K562 (cell line): ENCODE results near the gene NME7. TPM values are rescaled to one million over a fixed set of nuclear protein-coding genes. Genes with fewer than 3 reads are reported as not detected.

Experiments used
- ATAC-seq: fragments of 200-7000 bp; cut with Tn5 transposase; 3 replicates; pipeline ENCODE4 v1.9.1; 2020; ENCODE audit warnings: moderate library complexity
- BruUV-seq: library from RNA; stranded (reverse); fragments of 400-500 nt; replicated peaks from 2 replicates; lab custom pipeline; 2021; lab: Mats Ljungman, UMichigan
- CTCF ChIA-PET: fragments of 300-600 bp; formaldehyde crosslinking; extraction: SDS; loops from one replicate; lab custom pipeline; 2021; ENCODE audit warnings: low intra/inter-chr PET ratio; lab: Yijun Ruan, JAX
- POLR2A ChIA-PET: fragments of 300-600, 350-650 bp; sonication (Branson Sonifier 250); formaldehyde crosslinking; extraction: SDS; loops from one replicate; lab custom pipeline; 2021; ENCODE audit warnings: antibody characterized with exemption, inconsistent platforms; lab: Yijun Ruan, JAX
- DNase-seq, 4 experiments: peaks; one replicate each; pipeline versions ENCODE4 v3.0.0 to v3.0.0-alpha.2; 2011 to 2018; ENCODE audit warnings: low spot score in 3 of 4, mixed read lengths in 3 of 4; ENCODE audit errors: extremely low read depth in 1 of 4
- FAIRE-seq: peaks from 2 replicates; lab custom pipeline; 2011; peaks lifted over from hg19 to GRCh38; lab: Jason Lieb, UNC
- H2AFZ ChIP-seq: 2 replicates; pipeline ENCODE4 v1.6.0; 2011; ENCODE audit warnings: low read depth, low read length, control low read depth, inconsistent platforms
- H3K27ac ChIP-seq: fragments of 200-600 bp; 3 replicates; pipeline ENCODE4 v1.8.0; 2011; ENCODE audit warnings: low read depth, mild to moderate bottlenecking, control low read depth, inconsistent platforms, low read length, moderate library complexity, mixed read lengths; ENCODE audit errors: extremely low read depth
- H3K27me3 ChIP-seq, 2 experiments: fragments of 300-600 bp in 1 of 2; 2 replicates in 1 of 2; 3 replicates in 1 of 2; pipeline versions ENCODE4 v1.6.0 to v1.8.0; 2011; ENCODE audit warnings: inconsistent platforms in 2 of 2, low read length in 2 of 2, mild to moderate bottlenecking in 1 of 2, mixed read lengths in 1 of 2, moderate library complexity in 1 of 2; ENCODE audit not compliant: control insufficient read depth in 2 of 2, insufficient read depth in 2 of 2
- H3K36me3 ChIP-seq: fragments of 300-600 bp; 3 replicates; pipeline ENCODE4 v1.8.0; 2011; ENCODE audit warnings: mild to moderate bottlenecking, low read length, inconsistent platforms; ENCODE audit not compliant: control insufficient read depth, insufficient read depth
- H3K4me1 ChIP-seq, 2 experiments: fragments of 200-600 bp in 1 of 2; replicated peaks in 1 of 2; 2 replicates in 1 of 2; 3 replicates in 1 of 2; pipeline versions ENCODE4 v1.5.1 to v1.8.0; 2011; ENCODE audit warnings: inconsistent platforms in 2 of 2, low read length in 2 of 2, mild to moderate bottlenecking in 1 of 2, mixed read lengths in 1 of 2, moderate library complexity in 1 of 2; ENCODE audit not compliant: control insufficient read depth in 2 of 2, insufficient read depth in 2 of 2
- H3K4me2 ChIP-seq: 2 replicates; pipeline ENCODE4 v1.6.1; 2011; ENCODE audit warnings: low read length, control low read depth, inconsistent platforms, mixed read lengths; ENCODE audit not compliant: insufficient read depth
- H3K4me3 ChIP-seq: fragments of 200-600 bp; sonication (generic), shearing (Covaris generic); 2 replicates; pipeline ENCODE4 v1.5.1; 2016; ENCODE audit warnings: control low read depth, inconsistent platforms
- H3K79me2 ChIP-seq: fragments of 200-600 bp; 3 replicates; pipeline ENCODE4 v1.8.0; 2011; ENCODE audit warnings: low read length, inconsistent platforms; ENCODE audit not compliant: control insufficient read depth, insufficient read depth
- H3K9ac ChIP-seq, 2 experiments: 2 replicates each; pipeline versions ENCODE4 v1.6.0 to v1.6.1; 2011; ENCODE audit warnings: low read depth in 2 of 2, low read length in 2 of 2, control low read depth in 1 of 2, inconsistent platforms in 1 of 2, mild to moderate bottlenecking in 1 of 2, mixed read lengths in 1 of 2; ENCODE audit not compliant: insufficient read depth in 1 of 2
- H3K9me1 ChIP-seq: one replicate; pipeline ENCODE4 v1.6.0; 2011; ENCODE audit warnings: inconsistent platforms, mild to moderate bottlenecking, low read length, moderate library complexity; ENCODE audit not compliant: control insufficient read depth, insufficient read depth
- H3K9me3 ChIP-seq: replicated peaks from 2 replicates; pipeline ENCODE4 v1.5.1; 2011; ENCODE audit warnings: low read depth, low read length, inconsistent platforms; ENCODE audit not compliant: control insufficient read depth, insufficient read depth
- H4K20me1 ChIP-seq: replicated peaks from 2 replicates; pipeline ENCODE4 v1.6.1; 2011; ENCODE audit warnings: low read length, inconsistent platforms, mixed read lengths; ENCODE audit not compliant: control insufficient read depth, insufficient read depth
- BRCA1 ChIP-seq, 2 experiments: fragments of 450-650 bp in 1 of 2; sonication (generic) in 1 of 2; formaldehyde crosslinking in 1 of 2; IDR thresholded peaks; 2 replicates each; pipeline versions ENCODE4 v1.5.0 to v1.6.1; 2017 to 2020; ENCODE audit warnings: mild to moderate bottlenecking in 1 of 2, missing genetic modification reagents in 1 of 2
- GABPB1 ChIP-seq: sonication (generic); formaldehyde crosslinking; IDR thresholded peaks from 2 replicates; pipeline ENCODE4 v1.8.0; 2022; ENCODE audit warnings: mild to moderate bottlenecking, missing genetic modification reagents
- TRIM28 ChIP-seq: fragments of 450-650 bp; IDR thresholded peaks from 2 replicates; pipeline ENCODE4 v1.6.1; 2017
- YY1 ChIP-seq, 3 experiments: IDR thresholded peaks; 2 replicates each; pipeline ENCODE4 v1.6.1; 2011; ENCODE audit warnings: low read length in 2 of 3, mild to moderate bottlenecking in 2 of 3, moderate library complexity in 2 of 3, borderline replicate concordance in 1 of 3, control low read depth in 1 of 3, low read depth in 1 of 3; ENCODE audit not compliant: insufficient read depth in 3 of 3, insufficient replicate concordance in 2 of 3, control insufficient read depth in 1 of 3, insufficient read length in 1 of 3; ENCODE audit errors: extremely low read depth in 1 of 3
- ZBTB17 ChIP-seq: fragments of 450-650 bp; formaldehyde crosslinking; IDR thresholded peaks from 2 replicates; pipeline ENCODE4 v1.4.0; 2020; ENCODE audit warnings: mild to moderate bottlenecking
- ZNF12 ChIP-seq: sonication (generic); formaldehyde crosslinking; IDR thresholded peaks from 2 replicates; pipeline ENCODE4 v1.4.0; 2020; ENCODE audit warnings: mild to moderate bottlenecking, missing genetic modification reagents
- WGBS: fragments of 100-300 bp; shearing (Covaris generic); methylation state at CpG from one replicate; pipeline ENCODE4 v1.1.6; 2016; ENCODE audit warnings: low coverage, mixed read lengths; ENCODE audit not compliant: insufficient coverage; ENCODE audit errors: missing lambda C conversion rate; 5-methylcytosine and 5-hydroxymethylcytosine counted together
- in situ Hi-C: fragments of 300-500 bp; cut with MboI; formaldehyde crosslinking; loops from 4 replicates; pipeline ENCODE4 v1.15.0; 2018; ENCODE audit warnings: inconsistent platforms, mixed read lengths
- intact Hi-C: fragments of 100-400 bp; cut with micrococcal nuclease; formaldehyde crosslinking; loops from 2 replicates; pipeline ENCODE4 v1.14.2; 2022
- polyA plus RNA-seq, 8 experiments: library from polyadenylated mRNA; depleted of rRNA in 4 of 8; stranded (reverse) in 5 of 8; unstranded in 3 of 8; fragments of >200 nt; fragmentation: Nextera tagmentation in 2 of 8; fragmentation: Illumina TruSeq in 1 of 8; extraction: Ambion mirVana in 2 of 8; extraction: Trizol in 1 of 8; gene quantifications; 2 replicates each; pipeline versions ENCODE4 v1.2.1 to v1.2.3, GENCODE V29; 2011 to 2014; ENCODE audit warnings: inconsistent platforms in 1 of 8, missing spikeins in 1 of 8
- total RNA-seq, 7 experiments: library from RNA; depleted of rRNA in 6 of 7; stranded (reverse); fragments of >200 nt in 6 of 7; fragmentation: Illumina TruSeq in 2 of 7; extraction: Trizol in 2 of 7; gene quantifications; 2 replicates each; pipeline versions ENCODE4 v1.2.1 to v1.2.3, GENCODE V29; 2011 to 2021; ENCODE audit warnings: low replicate concordance in 1 of 7
- TF ChIP-seq, protein P1 (sequence below): fragments of 250-450 bp; sonication (Bioruptor Pico); IDR thresholded peaks from 2 replicates; pipeline ENCODE4 v1.4.0; 2020; ENCODE audit warnings: mild to moderate bottlenecking
- TF ChIP-seq, protein P2 (sequence below): fragments of 150-350 bp; IDR thresholded peaks from 2 replicates; pipeline ENCODE4 v1.6.1; 2014; ENCODE audit warnings: low read depth, mild to moderate bottlenecking, low read length, borderline replicate concordance

The NME7 gene
- total and polyA plus RNA-seq, 9 of the 15 experiments (the other 6 are each of a cell fraction or from before 2014, with no cell fraction given), result 7.9 to 43.2 (median 23.9) TPM

DNA sequence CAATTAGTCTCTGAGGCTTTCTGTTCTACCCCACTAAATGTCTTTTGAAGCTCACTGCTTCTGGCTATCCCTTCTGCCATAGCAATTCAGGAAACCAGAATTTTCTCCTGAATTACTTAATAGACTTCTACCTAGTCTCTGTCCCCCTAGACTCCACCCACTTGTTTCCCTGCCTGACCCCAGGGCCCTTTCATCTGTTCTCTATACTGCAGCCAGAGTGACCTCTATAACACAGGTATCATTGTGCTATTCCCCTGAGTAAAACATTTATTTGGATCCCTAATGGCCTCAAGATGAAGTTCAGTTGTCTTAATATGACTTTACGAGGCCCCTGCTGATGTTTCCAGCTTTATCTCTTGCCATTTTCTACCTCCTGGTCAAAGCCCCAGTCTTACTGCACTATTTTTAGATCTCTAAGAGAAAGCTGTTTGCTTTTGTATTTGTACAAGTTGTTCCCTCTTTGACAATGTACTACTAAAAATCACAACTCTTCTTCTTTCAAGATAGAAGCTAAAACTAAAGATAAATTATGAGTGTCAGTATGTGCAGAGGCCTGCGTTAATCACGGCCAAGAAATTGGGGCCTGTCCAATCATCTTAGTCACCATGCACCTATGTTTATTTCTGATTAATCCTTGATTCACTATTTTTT lies 206.6 kb downstream of the NME7 start:
- peaks cover 0 to 6% of the 10 kb centered on the region in 2 experiments; a peak in 3 of 5 replicates for H3K4me1 ChIP-seq
- POLR2A ChIA-PET, result interaction anchor here (0.6 kb wide), 1 partner anchor 68 kb away, joined by 3 read pairs; no protein-coding TSS in a partner anchor
- CTCF ChIA-PET, result no interaction called here
- no peak overlapping the region for H3K4me3 ChIP-seq
- H3K27me3 ChIP-seq, result no peaks in the 10 kb centered on the region
- no peak for ATAC-seq
- no TSS peak for BruUV-seq
- no peaks in the 10 kb centered on the region for H3K36me3 ChIP-seq
- H4K20me1 ChIP-seq, result no peaks in the 10 kb centered on the region
- FAIRE-seq, result no peak
- no peaks in the 10 kb centered on the region for H3K9me3 ChIP-seq
- intact Hi-C loops (no loop called here), in situ Hi-C loops (no loop called here)
- H2AFZ ChIP-seq, result no peak overlapping the region
- TF ChIP-seq ZBTB17 (CRISPR knock-in tag) (no peak), GABPB1 (CRISPR knock-in tag) (no peak), BRCA1 (IDR thresholded peaks at IDR 0.05) (no peak), BRCA1 (CRISPR knock-in tag; IDR thresholded peaks at IDR 0.05) (no peak), TRIM28 (no peak), ZNF12 (CRISPR knock-in tag) (no peak), YY1 (IDR thresholded peaks at IDR 0.05; ENCODE audit: borderline replicate concordance in 1 of 3, control insufficient read depth in 1 of 3, extremely low read depth in 1 of 3, insufficient read depth in 3 of 3, insufficient read length in 1 of 3, insufficient replicate concordance in 2 of 3, low read depth in 1 of 3, low read length in 2 of 3) (no peak)
- TF ChIP-seq, protein P1, sequence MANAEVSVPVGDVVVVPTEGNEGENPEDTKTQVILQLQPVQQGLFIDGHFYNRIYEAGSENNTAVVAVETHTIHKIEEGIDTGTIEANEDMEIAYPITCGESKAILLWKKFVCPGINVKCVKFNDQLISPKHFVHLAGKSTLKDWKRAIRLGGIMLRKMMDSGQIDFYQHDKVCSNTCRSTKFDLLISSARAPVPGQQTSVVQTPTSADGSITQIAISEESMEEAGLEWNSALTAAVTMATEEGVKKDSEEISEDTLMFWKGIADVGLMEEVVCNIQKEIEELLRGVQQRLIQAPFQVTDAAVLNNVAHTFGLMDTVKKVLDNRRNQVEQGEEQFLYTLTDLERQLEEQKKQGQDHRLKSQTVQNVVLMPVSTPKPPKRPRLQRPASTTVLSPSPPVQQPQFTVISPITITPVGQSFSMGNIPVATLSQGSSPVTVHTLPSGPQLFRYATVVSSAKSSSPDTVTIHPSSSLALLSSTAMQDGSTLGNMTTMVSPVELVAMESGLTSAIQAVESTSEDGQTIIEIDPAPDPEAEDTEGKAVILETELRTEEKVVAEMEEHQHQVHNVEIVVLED (CRISPR knock-in tag), result no peak
- TF ChIP-seq, protein P2, sequence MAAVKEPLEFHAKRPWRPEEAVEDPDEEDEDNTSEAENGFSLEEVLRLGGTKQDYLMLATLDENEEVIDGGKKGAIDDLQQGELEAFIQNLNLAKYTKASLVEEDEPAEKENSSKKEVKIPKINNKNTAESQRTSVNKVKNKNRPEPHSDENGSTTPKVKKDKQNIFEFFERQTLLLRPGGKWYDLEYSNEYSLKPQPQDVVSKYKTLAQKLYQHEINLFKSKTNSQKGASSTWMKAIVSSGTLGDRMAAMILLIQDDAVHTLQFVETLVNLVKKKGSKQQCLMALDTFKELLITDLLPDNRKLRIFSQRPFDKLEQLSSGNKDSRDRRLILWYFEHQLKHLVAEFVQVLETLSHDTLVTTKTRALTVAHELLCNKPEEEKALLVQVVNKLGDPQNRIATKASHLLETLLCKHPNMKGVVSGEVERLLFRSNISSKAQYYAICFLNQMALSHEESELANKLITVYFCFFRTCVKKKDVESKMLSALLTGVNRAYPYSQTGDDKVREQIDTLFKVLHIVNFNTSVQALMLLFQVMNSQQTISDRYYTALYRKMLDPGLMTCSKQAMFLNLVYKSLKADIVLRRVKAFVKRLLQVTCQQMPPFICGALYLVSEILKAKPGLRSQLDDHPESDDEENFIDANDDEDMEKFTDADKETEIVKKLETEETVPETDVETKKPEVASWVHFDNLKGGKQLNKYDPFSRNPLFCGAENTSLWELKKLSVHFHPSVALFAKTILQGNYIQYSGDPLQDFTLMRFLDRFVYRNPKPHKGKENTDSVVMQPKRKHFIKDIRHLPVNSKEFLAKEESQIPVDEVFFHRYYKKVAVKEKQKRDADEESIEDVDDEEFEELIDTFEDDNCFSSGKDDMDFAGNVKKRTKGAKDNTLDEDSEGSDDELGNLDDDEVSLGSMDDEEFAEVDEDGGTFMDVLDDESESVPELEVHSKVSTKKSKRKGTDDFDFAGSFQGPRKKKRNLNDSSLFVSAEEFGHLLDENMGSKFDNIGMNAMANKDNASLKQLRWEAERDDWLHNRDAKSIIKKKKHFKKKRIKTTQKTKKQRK, result no peak
- WGBS, result 36% methylated on average over 3 of the region's 3 CpGs
- no peak overlapping the region for H3K9ac ChIP-seq
- H3K4me2 ChIP-seq, result no peak overlapping the region
- no peaks in the 10 kb centered on the region for H3K79me2 ChIP-seq
- no peak overlapping the region for H3K27ac ChIP-seq
- no peak for DNase-seq
- no peaks in the 10 kb centered on the region for H3K9me1 ChIP-seq
